HepG2 (cell line): Measurements from ENCODE around the gene MYADML2. TPM values are rescaled to one million over a fixed set of nuclear protein-coding genes. Genes with fewer than 3 reads are reported as not detected.

Experiments
- GLMP ChIP-seq: sonication (generic); formaldehyde crosslinking; IDR thresholded peaks from 2 replicates; pipeline ENCODE4 v1.9.0; 2021; ENCODE audit warnings: missing genetic modification reagents, mild to moderate bottlenecking, borderline replicate concordance
- HDAC1 ChIP-seq: sonication (generic); formaldehyde crosslinking; IDR thresholded peaks from 2 replicates; pipeline ENCODE4 v1.5.1; 2020; ENCODE audit warnings: mild to moderate bottlenecking, missing genetic modification reagents
- HIC2 ChIP-seq: sonication (generic); formaldehyde crosslinking; IDR thresholded peaks from 2 replicates; pipeline ENCODE4 v1.9.0; 2022; ENCODE audit warnings: low read depth, missing genetic modification reagents
- ISL2 ChIP-seq: sonication (generic); formaldehyde crosslinking; IDR thresholded peaks from 2 replicates; pipeline ENCODE4 v1.5.0; 2020; ENCODE audit warnings: missing genetic modification reagents
- NPAS2 ChIP-seq: sonication (generic); formaldehyde crosslinking; IDR thresholded peaks from 2 replicates; pipeline ENCODE4 v1.8.0; 2022; ENCODE audit warnings: mild to moderate bottlenecking, missing genetic modification reagents, borderline replicate concordance
- PHF5A ChIP-seq: IDR thresholded peaks from one replicate; pipeline ENCODE4 v1.6.1; 2018; ENCODE audit warnings: low read depth, missing genetic modification reagents; ENCODE audit not compliant: unreplicated experiment
- RBM22 ChIP-seq: fragments of 200-400 bp; formaldehyde crosslinking; optimal IDR thresholded peaks from 2 replicates; pipeline ENCODE3; 2017; ENCODE audit warnings: mild to moderate bottlenecking, low read length, moderate library complexity
- SMAD1 ChIP-seq: sonication (generic); formaldehyde crosslinking; IDR thresholded peaks from 2 replicates; pipeline ENCODE4 v1.4.0; 2020; ENCODE audit warnings: missing genetic modification reagents, low read depth, mild to moderate bottlenecking, borderline replicate concordance
- TOPORS ChIP-seq: sonication (generic); formaldehyde crosslinking; IDR thresholded peaks from 2 replicates; pipeline ENCODE4 v1.8.0; 2023; ENCODE audit warnings: mild to moderate bottlenecking, missing genetic modification reagents
- ZBTB10 ChIP-seq: sonication (generic); formaldehyde crosslinking; IDR thresholded peaks from 2 replicates; pipeline ENCODE4 v1.4.0; 2020; ENCODE audit warnings: missing genetic modification reagents, borderline replicate concordance
- ZFP41 ChIP-seq: sonication (generic); formaldehyde crosslinking; IDR thresholded peaks from 2 replicates; pipeline ENCODE4 v1.4.0; 2020; ENCODE audit warnings: mild to moderate bottlenecking, missing genetic modification reagents, borderline replicate concordance
- ZFP90 ChIP-seq: sonication (generic); formaldehyde crosslinking; IDR thresholded peaks from 2 replicates; pipeline ENCODE4 v1.8.0; 2022; ENCODE audit warnings: missing genetic modification reagents, mild to moderate bottlenecking, inconsistent platforms, borderline replicate concordance
- ZNF101 ChIP-seq: sonication (generic); formaldehyde crosslinking; IDR thresholded peaks from 2 replicates; pipeline ENCODE4 v1.4.0; 2020; ENCODE audit warnings: mild to moderate bottlenecking, low read depth, missing genetic modification reagents, borderline replicate concordance
- ZNF224 ChIP-seq: sonication (generic); formaldehyde crosslinking; IDR thresholded peaks from 2 replicates; pipeline ENCODE4 v1.5.0; 2020; ENCODE audit warnings: mild to moderate bottlenecking, missing genetic modification reagents
- ZNF282 ChIP-seq: fragments of 450-650 bp; IDR thresholded peaks from 2 replicates; pipeline ENCODE4 v1.6.1; 2018; ENCODE audit not compliant: partially characterized antibody
- ZNF350 ChIP-seq: sonication (generic); formaldehyde crosslinking; IDR thresholded peaks from 2 replicates; pipeline ENCODE4 v1.4.0; 2020; ENCODE audit warnings: mild to moderate bottlenecking, low read depth, missing genetic modification reagents, borderline replicate concordance
- ZNF569 ChIP-seq: sonication (generic); formaldehyde crosslinking; IDR thresholded peaks from 2 replicates; pipeline ENCODE4 v1.5.0; 2020; ENCODE audit warnings: mild to moderate bottlenecking, missing genetic modification reagents, moderate library complexity, borderline replicate concordance
- ZNF704 ChIP-seq: sonication (generic); formaldehyde crosslinking; IDR thresholded peaks from 2 replicates; pipeline ENCODE4 v1.8.1; 2023; ENCODE audit warnings: mild to moderate bottlenecking, inconsistent platforms, moderate library complexity, missing genetic modification reagents, borderline replicate concordance
- ZNF747 ChIP-seq: sonication (generic); formaldehyde crosslinking; IDR thresholded peaks from 2 replicates; pipeline ENCODE4 v1.8.1; 2023; ENCODE audit warnings: missing genetic modification reagents, mild to moderate bottlenecking, borderline replicate concordance
- ZNF784 ChIP-seq: sonication (generic); formaldehyde crosslinking; IDR thresholded peaks from 2 replicates; pipeline ENCODE4 v1.5.1; 2020; ENCODE audit warnings: missing genetic modification reagents, mild to moderate bottlenecking, borderline replicate concordance
- ZNF879 ChIP-seq: sonication (generic); formaldehyde crosslinking; IDR thresholded peaks from 2 replicates; pipeline ENCODE4 v1.8.1; 2023; ENCODE audit warnings: missing genetic modification reagents
- polyA plus RNA-seq, 8 experiments: library from polyadenylated mRNA; depleted of rRNA in 3 of 8; stranded (reverse) in 7 of 8; unstranded in 1 of 8; fragments of >200 nt; fragmentation: Illumina TruSeq in 4 of 8; extraction: Trizol in 4 of 8; gene quantifications; 2 replicates each; pipeline versions ENCODE4 v1.2.1 to v1.2.3, GENCODE V29; 2011 to 2016; ENCODE audit warnings: low read depth in 4 of 8, missing spikeins in 1 of 8, mixed read lengths in 1 of 8; ENCODE audit not compliant: insufficient read depth in 1 of 8
- total RNA-seq, 5 experiments: library from RNA; depleted of rRNA; stranded (reverse); fragments of >200 nt; fragmentation: Illumina TruSeq; extraction: Trizol; gene quantifications; 2 replicates each; pipeline ENCODE4 v1.2.3, GENCODE V29; 2016; ENCODE audit warnings: low read depth in 1 of 5

The MYADML2 gene
- total and polyA plus RNA-seq, 2 of the 13 experiments (the other 11 are each of a cell fraction or from before 2014, with no cell fraction given): not detected

GRCh38 chr17:81991684-81992305, 44.8 kb upstream of the MYADML2 start (continued):
- no peak for TF ChIP-seq ZNF704 (CRISPR knock-in tag)
- TF ChIP-seq ISL2 (CRISPR knock-in tag): no peak; the same call in 1 of the 2 replicates
- no peak for TF ChIP-seq ZNF784 (CRISPR knock-in tag)
- peak; percentile 49; the same call in 1 of the 2 replicates for TF ChIP-seq ZFP41 (CRISPR knock-in tag)
- TF ChIP-seq ZNF101: no peak
- TF ChIP-seq ZNF224: no peak; the same call in 1 of the 2 replicates
- TF ChIP-seq GLMP: no peak; the same call in 1 of the 2 replicates
- TF ChIP-seq ZNF350: peak; percentile 76
- no peak for TF ChIP-seq NPAS2 (CRISPR knock-in tag)
- TF ChIP-seq ZFP90 (CRISPR knock-in tag): peak; percentile 85; the same call in 1 of the 2 replicates
- peak; percentile 74; the same call in 1 of the 2 replicates for TF ChIP-seq HDAC1 (CRISPR knock-in tag)
- TF ChIP-seq HIC2 (CRISPR knock-in tag): peak; percentile 96
- no peak for TF ChIP-seq ZNF879 (CRISPR knock-in tag)
- TF ChIP-seq ZNF569 (CRISPR knock-in tag): no peak; the same call in 1 of the 2 replicates
- TF ChIP-seq RBM22: no peak
- TF ChIP-seq TOPORS (CRISPR knock-in tag): peak; percentile 92; the same call in 1 of the 2 replicates
- no peak for TF ChIP-seq ZNF282
- peak; percentile 41; the same call in 1 of the 2 replicates for TF ChIP-seq ZBTB10 (CRISPR knock-in tag)
- peak; percentile 53 for TF ChIP-seq PHF5A (CRISPR knock-in tag)
- peak; percentile 49; the same call in 1 of the 2 replicates for TF ChIP-seq SMAD1 (CRISPR knock-in tag)
- no peak; the same call in 1 of the 2 replicates for TF ChIP-seq ZNF747 (CRISPR knock-in tag)
